IMR-90 (cell line): Measurements from ENCODE around the gene SMCO4. TPM values are rescaled to one million over a fixed set of nuclear protein-coding genes. Genes with fewer than 3 reads are reported as not detected.

Source experiments
- ATAC-seq: fragments of 200-7000 bp; cut with Tn5 transposase; 2 replicates; pipeline ENCODE4 v1.9.1; 2020; ENCODE audit warnings: low read depth, mild to moderate bottlenecking, moderate library complexity
- BruUV-seq: library from RNA; stranded (reverse); fragments of 400-500 nt; replicated peaks from 2 replicates; lab custom pipeline; 2021; lab: Mats Ljungman, UMichigan
- CTCF ChIA-PET: fragments of 300-600 bp; formaldehyde crosslinking; extraction: SDS; loops from one replicate; lab custom pipeline; 2021; ENCODE audit warnings: antibody characterized with exemption; lab: Yijun Ruan, JAX
- POLR2A ChIA-PET: fragments of 300-600 bp; sonication (Branson Sonifier 250); formaldehyde crosslinking; loops from one replicate; lab custom pipeline; 2022; ENCODE audit warnings: antibody characterized with exemption; ENCODE audit not compliant: unreplicated experiment; lab: Charles Lee
- DNase-seq: peaks from one replicate; pipeline ENCODE4 v3.0.0; 2013
- H2AFZ ChIP-seq: replicated peaks from 2 replicates; pipeline ENCODE3; 2013; ENCODE audit warnings: low read length, mild to moderate bottlenecking; ENCODE audit not compliant: poor library complexity
- H2AK5ac ChIP-seq: 2 replicates; pipeline ENCODE4 v1.6.1; 2013; ENCODE audit warnings: low read depth, low read length, inconsistent platforms
- H2AK9ac ChIP-seq: replicated peaks from 2 replicates; pipeline ENCODE3; 2013; ENCODE audit warnings: mild to moderate bottlenecking, low read depth, low read length, moderate library complexity; ENCODE audit not compliant: poor library complexity
- H2BK120ac ChIP-seq: 2 replicates; pipeline ENCODE4 v1.6.1; 2013; ENCODE audit warnings: low read depth, low read length, inconsistent platforms
- H2BK15ac ChIP-seq: 3 replicates; pipeline ENCODE4 v1.6.1; 2013; ENCODE audit warnings: low read depth, low read length, inconsistent platforms
- H2BK20ac ChIP-seq: 2 replicates; pipeline ENCODE4 v1.6.1; 2013; ENCODE audit warnings: low read depth, mild to moderate bottlenecking, inconsistent platforms, low read length, moderate library complexity
- H2BK5ac ChIP-seq: 2 replicates; pipeline ENCODE4 v1.6.1; 2013; ENCODE audit warnings: mild to moderate bottlenecking, low read depth, low read length, inconsistent platforms; ENCODE audit not compliant: poor library complexity, severe bottlenecking
- H3K14ac ChIP-seq: replicated peaks from 2 replicates; pipeline ENCODE4 v1.6.1; 2013; ENCODE audit warnings: low read depth, low read length, inconsistent platforms
- H3K18ac ChIP-seq: 2 replicates; pipeline ENCODE4 v1.6.1; 2013; ENCODE audit warnings: low read depth, low read length, control low read depth
- H3K23ac ChIP-seq: 2 replicates; pipeline ENCODE4 v1.6.1; 2013; ENCODE audit warnings: low read depth, low read length, inconsistent platforms
- H3K27ac ChIP-seq: 2 replicates; pipeline ENCODE4 v1.5.1; 2013; ENCODE audit warnings: mild to moderate bottlenecking, control low read depth, low read length; ENCODE audit not compliant: insufficient read depth
- H3K27me3 ChIP-seq: 2 replicates; pipeline ENCODE4 v1.6.1; 2013; ENCODE audit warnings: low read length; ENCODE audit not compliant: control insufficient read depth, insufficient read depth
- H3K36me3 ChIP-seq: 2 replicates; pipeline ENCODE4 v1.6.1; 2013; ENCODE audit warnings: low read length, mixed read lengths; ENCODE audit not compliant: control insufficient read depth, insufficient read depth
- H3K4ac ChIP-seq: 2 replicates; pipeline ENCODE4 v1.6.1; 2013; ENCODE audit warnings: low read depth, low read length, inconsistent platforms
- H3K4me1 ChIP-seq: 2 replicates; pipeline ENCODE4 v1.6.1; 2013; ENCODE audit warnings: low read length, mixed read lengths; ENCODE audit not compliant: control insufficient read depth, insufficient read depth
- H3K4me2 ChIP-seq: 2 replicates; pipeline ENCODE4 v1.6.1; 2013; ENCODE audit warnings: low read depth, mild to moderate bottlenecking, control low read depth, low read length, moderate library complexity
- H3K4me3 ChIP-seq: 2 replicates; pipeline ENCODE4 v1.5.1; 2013; ENCODE audit warnings: low read depth, mild to moderate bottlenecking, control low read depth, low read length, moderate library complexity; ENCODE audit not compliant: insufficient read depth
- H3K56ac ChIP-seq: 2 replicates; pipeline ENCODE4 v1.6.1; 2013; ENCODE audit warnings: low read length, inconsistent platforms; ENCODE audit not compliant: insufficient read depth; ENCODE audit errors: extremely low read depth
- H3K79me1 ChIP-seq, 2 experiments: 2 replicates each; pipeline ENCODE4 v1.6.1; 2013; ENCODE audit warnings: low read length in 2 of 2, inconsistent platforms in 1 of 2, low read depth in 1 of 2
- H3K9ac ChIP-seq: 2 replicates; pipeline ENCODE4 v1.6.1; 2013; ENCODE audit warnings: low read depth, low read length, control low read depth
- H3K9me1 ChIP-seq: 2 replicates; pipeline ENCODE4 v1.6.1; 2013; ENCODE audit warnings: low read length, inconsistent platforms; ENCODE audit not compliant: insufficient read depth
- H3K9me3 ChIP-seq: 2 replicates; pipeline ENCODE4 v1.6.1; 2013; ENCODE audit warnings: low read length; ENCODE audit not compliant: control insufficient read depth, insufficient read depth
- H4K20me1 ChIP-seq: 2 replicates; pipeline ENCODE4 v1.6.1; 2013; ENCODE audit warnings: low read length, inconsistent platforms; ENCODE audit not compliant: insufficient read depth
- H4K5ac ChIP-seq: 2 replicates; pipeline ENCODE4 v1.6.1; 2013; ENCODE audit warnings: mild to moderate bottlenecking, low read depth, low read length, control low read depth
- H4K8ac ChIP-seq, 2 experiments: 2 replicates each; pipeline ENCODE4 v1.6.1; 2013; ENCODE audit warnings: low read depth in 2 of 2, low read length in 2 of 2, control low read depth in 1 of 2, inconsistent platforms in 1 of 2
- H4K91ac ChIP-seq: 2 replicates; pipeline ENCODE4 v1.6.1; 2013; ENCODE audit warnings: low read depth, low read length, inconsistent platforms; ENCODE audit not compliant: insufficient read depth
- MXI1 ChIP-seq: IDR thresholded peaks from 2 replicates; pipeline ENCODE4 v1.6.1; 2012; ENCODE audit warnings: low read depth, mild to moderate bottlenecking, low read length, moderate library complexity, borderline replicate concordance
- POLR2A ChIP-seq: IDR thresholded peaks from 2 replicates; pipeline ENCODE4 v1.6.1; 2012; ENCODE audit warnings: mild to moderate bottlenecking, low read depth, low read length
- RFX5 ChIP-seq: IDR thresholded peaks from 2 replicates; pipeline ENCODE4 v1.8.0; 2012; ENCODE audit warnings: low read depth, mild to moderate bottlenecking, low read length, moderate library complexity
- WGBS, 2 experiments: methylation state at CpG; one replicate each; pipeline versions ENCODE4 v1.1.5 to v1.1.7; 2013; ENCODE audit warnings: missing lambda C conversion rate in 2 of 2; ENCODE audit not compliant: insufficient read length in 1 of 2; ENCODE audit errors: extremely low coverage in 2 of 2; 5-methylcytosine and 5-hydroxymethylcytosine counted together
- dilution Hi-C: fragments of 300-500 bp; cut with HindIII; formaldehyde crosslinking; loops from one replicate; pipeline ENCODE4 v1.14.3; 2018; ENCODE audit warnings: low sequenced_read_pairs; ENCODE audit not compliant: unreplicated experiment
- in situ Hi-C: fragments of 300-500 bp; cut with MboI; formaldehyde crosslinking; loops from 3 replicates; pipeline ENCODE4 v1.14.3; 2019; ENCODE audit warnings: low sequenced_read_pairs, inconsistent platforms, mixed read lengths
- intact Hi-C: fragments of 100-400 bp; cut with micrococcal nuclease; formaldehyde crosslinking; loops from 2 replicates; pipeline ENCODE4 v1.10.0; 2022
- polyA plus RNA-seq, 3 experiments: library from polyadenylated mRNA; depleted of rRNA; stranded (reverse); fragments of >200 nt; gene quantifications; 2 replicates each; pipeline ENCODE4 v1.2.3, GENCODE V29; 2012; ENCODE audit warnings: low replicate concordance in 1 of 3
- total RNA-seq: library from RNA; depleted of rRNA; stranded (reverse); fragments of >200 nt; gene quantifications from 2 replicates; pipeline ENCODE4 v1.2.3, GENCODE V29; 2012

Gene SMCO4
- total and polyA plus RNA-seq, 2 of the 4 experiments (the other 2 are of a cell fraction): 2.2 to 17.7 TPM

DNA sequence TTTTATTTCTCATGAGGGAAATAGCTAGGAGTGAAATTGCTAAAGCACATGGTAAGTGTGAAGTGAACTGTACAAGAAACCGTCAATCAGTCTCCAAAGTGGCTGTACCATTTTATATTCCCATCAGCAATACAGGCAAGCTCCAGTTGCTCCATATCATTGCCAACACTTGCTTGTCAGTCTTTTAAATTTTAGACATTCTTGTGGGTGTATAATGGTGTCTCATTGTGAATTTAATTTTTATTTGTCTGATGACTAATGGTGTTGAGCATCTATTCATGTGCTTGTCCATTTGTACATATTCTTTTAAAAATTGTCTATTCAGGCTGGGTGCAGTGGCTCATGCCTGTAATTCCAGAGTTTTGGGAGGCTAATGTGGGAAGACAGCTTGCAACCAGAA, 34.1 kb upstream of the SMCO4 start:
- TF ChIP-seq RFX5 (no peak), POLR2A (no peak), MXI1 (no peak)
- intact Hi-C loops: no loop called here
- H3K79me1 ChIP-seq: no peaks in the 10 kb centered on the region
- in situ Hi-C loops: no loop called here
- H3K4me3 ChIP-seq: no peak overlapping the region
- H2AK9ac ChIP-seq: no peak overlapping the region
- H3K23ac ChIP-seq: no peak overlapping the region
- no peak overlapping the region for H3K27ac ChIP-seq
- H2AK5ac ChIP-seq: no peak overlapping the region
- POLR2A ChIA-PET: no interaction called here
- dilution Hi-C loops: no loop called here
- H3K4ac ChIP-seq: no peak overlapping the region
- H3K4me2 ChIP-seq: peak overlapping the region; percentile 12; the same call in 1 of the 2 replicates
- no peak overlapping the region for H2BK15ac ChIP-seq
- WGBS, 2 experiments: no CpG with 5 or more reads among the region's 1 CpG
- H3K9me1 ChIP-seq: no peaks in the 10 kb centered on the region
- H2BK5ac ChIP-seq: peak overlapping the region; percentile 84
- CTCF ChIA-PET: interaction anchor here (0.6 to 1.0 kb wide), 3 partner anchors 12 to 915 kb away, joined by 3 read pairs; no protein-coding TSS in a partner anchor
- H3K9ac ChIP-seq: no peak overlapping the region
- no peak overlapping the region for H2BK20ac ChIP-seq
- H3K4me1 ChIP-seq: no peaks in the 10 kb centered on the region
- H2BK120ac ChIP-seq: no peak overlapping the region
- no peak overlapping the region for H2AFZ ChIP-seq
- no peaks in the 10 kb centered on the region; the same call in 1 of the 2 replicates for H4K20me1 ChIP-seq
- no peak overlapping the region for H3K56ac ChIP-seq
- ATAC-seq: peak; percentile 71
- DNase-seq: peak; percentile 36
- no peaks in the 10 kb centered on the region; the same call in 1 of the 2 replicates for H3K27me3 ChIP-seq
- no peaks in the 10 kb centered on the region for H3K36me3 ChIP-seq
- no peak overlapping the region for H3K18ac ChIP-seq
- H4K91ac ChIP-seq: no peak overlapping the region
- no peaks in the 10 kb centered on the region for H3K9me3 ChIP-seq
- H4K8ac ChIP-seq: no peak overlapping the region
- H3K14ac ChIP-seq: no peak overlapping the region
- no TSS peak for BruUV-seq
- H4K5ac ChIP-seq: no peak overlapping the region
